ENCODE results near the gene IL36B.

Gene IL36B

DNA sequence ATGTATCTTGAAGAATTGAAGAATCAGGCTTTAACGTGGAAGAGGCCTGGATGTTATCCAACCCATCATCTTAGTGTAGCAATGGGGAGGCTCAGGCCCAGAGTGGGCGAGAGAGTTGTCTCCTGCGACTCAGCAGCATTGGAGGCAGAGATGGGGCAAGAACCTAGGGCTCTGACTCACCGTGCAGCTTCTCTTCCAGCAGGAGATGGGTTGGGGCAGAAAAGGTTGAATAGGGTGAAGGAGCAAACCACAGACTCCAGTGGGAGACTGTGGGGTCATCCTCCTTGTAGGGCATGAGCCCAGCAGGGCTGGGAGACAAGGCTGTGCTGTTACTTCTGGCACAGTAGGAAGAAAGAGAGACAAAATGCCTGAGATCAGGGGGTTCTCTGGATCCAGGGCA is 7.7 kb upstream of the IL36B start:
- TF ChIP-seq, protein P1, sequence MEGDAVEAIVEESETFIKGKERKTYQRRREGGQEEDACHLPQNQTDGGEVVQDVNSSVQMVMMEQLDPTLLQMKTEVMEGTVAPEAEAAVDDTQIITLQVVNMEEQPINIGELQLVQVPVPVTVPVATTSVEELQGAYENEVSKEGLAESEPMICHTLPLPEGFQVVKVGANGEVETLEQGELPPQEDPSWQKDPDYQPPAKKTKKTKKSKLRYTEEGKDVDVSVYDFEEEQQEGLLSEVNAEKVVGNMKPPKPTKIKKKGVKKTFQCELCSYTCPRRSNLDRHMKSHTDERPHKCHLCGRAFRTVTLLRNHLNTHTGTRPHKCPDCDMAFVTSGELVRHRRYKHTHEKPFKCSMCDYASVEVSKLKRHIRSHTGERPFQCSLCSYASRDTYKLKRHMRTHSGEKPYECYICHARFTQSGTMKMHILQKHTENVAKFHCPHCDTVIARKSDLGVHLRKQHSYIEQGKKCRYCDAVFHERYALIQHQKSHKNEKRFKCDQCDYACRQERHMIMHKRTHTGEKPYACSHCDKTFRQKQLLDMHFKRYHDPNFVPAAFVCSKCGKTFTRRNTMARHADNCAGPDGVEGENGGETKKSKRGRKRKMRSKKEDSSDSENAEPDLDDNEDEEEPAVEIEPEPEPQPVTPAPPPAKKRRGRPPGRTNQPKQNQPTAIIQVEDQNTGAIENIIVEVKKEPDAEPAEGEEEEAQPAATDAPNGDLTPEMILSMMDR (conservative IDR thresholded peaks at IDR 0.05; ENCODE audit: low read depth, low read length), result no peak
- no peak for DNase-seq (ENCODE audit: low read depth)
- no peak overlapping the region for H3K4me3 ChIP-seq (ENCODE audit: low read length)

DNA sequence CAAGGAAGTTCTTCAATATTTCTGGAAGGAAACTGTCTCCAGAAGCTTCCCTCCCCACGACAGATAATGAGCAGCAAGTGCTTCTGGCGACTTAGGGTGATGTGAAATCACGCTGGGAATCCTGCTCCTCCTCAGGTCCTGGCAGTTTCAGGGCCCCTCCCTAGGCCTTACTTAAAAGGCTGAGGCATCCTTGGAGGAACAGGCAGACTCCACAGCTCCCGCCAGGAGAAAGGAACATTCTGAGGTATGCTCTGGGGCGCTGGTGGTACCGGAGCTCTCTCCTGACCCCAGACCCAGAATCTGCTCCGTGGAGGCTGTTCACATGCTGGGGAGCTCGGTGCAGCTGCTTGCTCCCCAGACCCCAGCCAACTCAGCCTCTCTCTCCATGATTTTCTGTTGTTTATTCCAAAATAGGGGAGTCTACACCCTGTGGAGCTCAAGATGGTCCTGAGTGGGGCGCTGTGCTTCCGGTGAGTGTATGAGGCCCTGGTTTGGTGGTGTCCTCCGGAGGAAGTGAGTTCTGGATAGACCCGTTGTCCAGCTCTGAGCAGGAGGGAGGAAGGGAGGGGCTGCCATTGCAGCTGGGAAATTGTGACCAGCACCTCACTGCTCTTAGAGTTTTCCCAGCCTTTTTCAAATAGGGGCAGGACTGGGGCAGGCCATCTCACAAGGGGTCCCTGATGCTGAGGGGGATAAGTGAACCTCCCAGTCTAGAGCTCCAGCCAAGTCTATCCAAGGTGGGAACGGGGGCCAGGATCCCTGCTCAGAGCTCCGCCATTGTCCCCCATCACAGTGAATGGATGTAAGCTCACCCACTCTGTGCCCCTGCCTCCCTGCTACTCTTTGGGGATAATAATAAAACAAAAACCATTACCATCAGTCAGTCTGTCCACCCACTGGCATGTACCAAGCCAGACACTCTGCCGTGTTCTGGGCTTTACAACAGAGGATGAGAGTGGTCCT is 6.6 kb upstream of the IL36B start, which contains the start of gene IL36RN:
IL36RN (plus strand) TSS at position 201 of the 963 bp plus-strand sequence; CDS start at position 442, 241 bp downstream.
- no peak within 1 kb of the TSS for H3K4me3 ChIP-seq (ENCODE audit: low read length)
- TF ChIP-seq, protein P1 (conservative IDR thresholded peaks at IDR 0.05; ENCODE audit: low read depth, low read length), result no peak
- no peak for DNase-seq (ENCODE audit: low read depth)

DNA sequence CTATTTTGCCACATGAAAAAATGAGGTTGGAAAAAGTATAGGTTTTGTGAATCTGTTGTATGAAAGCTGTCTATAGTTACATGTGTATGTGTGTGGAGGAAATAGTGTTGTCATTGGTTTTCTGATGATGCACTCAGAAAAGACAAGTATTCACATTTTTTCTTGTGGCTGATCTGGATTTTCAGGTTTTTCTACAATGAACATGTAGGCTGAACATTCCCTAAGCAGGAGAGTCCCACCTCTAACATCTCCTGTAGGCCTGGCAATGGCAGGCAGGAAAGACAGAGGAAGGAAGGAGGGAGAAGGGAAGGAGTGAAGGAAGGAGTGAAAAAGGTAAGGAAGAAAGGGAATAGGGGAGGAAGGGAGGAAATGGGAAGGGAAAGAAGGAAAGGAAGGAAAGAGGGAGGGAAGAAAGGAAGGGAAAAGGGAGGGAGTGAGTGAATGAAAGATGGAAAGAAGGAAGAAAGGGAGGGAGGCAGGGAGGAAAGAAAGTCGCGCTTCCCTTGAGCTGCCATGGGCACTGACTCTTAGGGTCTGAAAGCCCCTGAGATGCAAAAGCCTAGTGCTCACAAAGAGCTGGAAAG is 5.8 kb upstream of the IL36B start:
- no peak for DNase-seq (ENCODE audit: low read depth)

DNA sequence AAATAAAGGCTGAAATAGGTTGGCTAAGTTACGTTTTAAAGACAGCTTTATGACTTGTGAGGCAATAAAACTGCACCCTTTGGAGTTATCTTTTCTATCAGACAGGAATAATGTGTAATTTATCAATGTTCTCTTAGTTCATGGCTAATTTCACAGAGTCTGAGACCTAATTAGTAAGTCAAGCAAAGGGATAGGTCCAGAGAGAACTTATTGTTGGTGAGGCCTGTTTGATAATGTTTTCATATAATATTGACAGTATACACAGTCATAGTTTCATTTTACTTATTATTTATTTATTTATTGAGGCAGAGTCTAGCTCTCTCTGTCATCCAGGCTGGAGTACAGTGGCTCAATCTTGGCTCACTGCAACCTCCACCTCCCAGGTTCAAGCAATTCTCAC is 4.5 kb upstream of the IL36B start:
- TF ChIP-seq, protein P1 (conservative IDR thresholded peaks at IDR 0.05; ENCODE audit: low read depth, low read length), result no peak
- no peak for DNase-seq (ENCODE audit: low read depth)
- no peak overlapping the region for H3K4me3 ChIP-seq (ENCODE audit: low read length)

More for the DNA sequence above, 5.8 kb upstream of the IL36B start:
- TF ChIP-seq, protein P1 (conservative IDR thresholded peaks at IDR 0.05; ENCODE audit: low read depth, low read length), result no peak
- no peak overlapping the region for H3K4me3 ChIP-seq (ENCODE audit: low read length)

DNA sequence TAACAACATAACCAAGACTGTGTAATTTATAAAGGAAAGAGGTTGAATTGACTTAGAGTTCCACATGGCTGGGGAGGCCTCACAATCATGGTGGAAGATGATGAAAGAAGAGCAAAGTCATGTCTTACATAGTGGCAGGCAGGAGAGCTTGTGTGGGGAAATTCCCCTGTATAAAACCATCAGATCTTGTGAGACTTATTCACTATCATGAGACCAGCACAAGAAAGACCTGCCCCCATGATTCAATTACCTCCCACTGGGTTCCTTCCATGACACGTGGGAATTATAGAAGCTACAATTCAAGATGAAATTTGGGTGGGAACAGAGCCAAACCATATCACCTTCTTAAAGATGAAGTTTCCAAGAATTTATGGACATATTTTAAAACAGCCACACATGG is 3.9 kb upstream of the IL36B start:
- no peak overlapping the region for H3K4me3 ChIP-seq (ENCODE audit: low read length)
- TF ChIP-seq, protein P1 (conservative IDR thresholded peaks at IDR 0.05; ENCODE audit: low read depth, low read length), result no peak
- no peak for DNase-seq (ENCODE audit: low read depth)

DNA sequence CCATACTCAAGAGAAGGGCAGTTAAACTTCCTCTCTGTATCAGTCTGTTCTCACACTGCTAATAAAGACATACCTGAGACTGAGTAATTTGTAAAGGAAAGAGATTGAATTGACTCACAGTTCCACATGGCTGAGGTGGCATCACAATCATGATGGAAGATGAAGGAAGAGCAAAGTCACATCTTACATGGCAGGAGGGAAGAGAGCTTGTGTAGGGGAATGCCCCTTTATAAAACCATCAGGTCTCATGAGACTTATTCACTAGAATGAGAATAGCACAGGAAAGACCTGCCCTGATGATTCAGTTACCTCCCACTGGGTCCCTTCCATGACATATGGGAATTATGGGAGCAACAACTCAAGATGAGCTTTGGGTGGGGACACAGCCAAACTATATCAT is 1.4 kb upstream of the IL36B start:
- no peak overlapping the region for H3K4me3 ChIP-seq (ENCODE audit: low read length)
- DNase-seq (ENCODE audit: low read depth), result no peak
- TF ChIP-seq, protein P1 (conservative IDR thresholded peaks at IDR 0.05; ENCODE audit: low read depth, low read length), result no peak
